K562 (cell line): Measurements from ENCODE around the gene NENF. TPM values are rescaled to one million over a fixed set of nuclear protein-coding genes. Genes with fewer than 3 reads are reported as not detected.

Experiments
- ATAC-seq: fragments of 200-7000 bp; cut with Tn5 transposase; 3 replicates; pipeline ENCODE4 v1.9.1; 2020; ENCODE audit warnings: moderate library complexity
- BruUV-seq: library from RNA; stranded (reverse); fragments of 400-500 nt; replicated peaks from 2 replicates; lab custom pipeline; 2021; lab: Mats Ljungman, UMichigan
- CTCF ChIA-PET: fragments of 300-600 bp; formaldehyde crosslinking; extraction: SDS; loops from one replicate; lab custom pipeline; 2021; ENCODE audit warnings: low intra/inter-chr PET ratio; lab: Yijun Ruan, JAX
- POLR2A ChIA-PET: fragments of 300-600, 350-650 bp; sonication (Branson Sonifier 250); formaldehyde crosslinking; extraction: SDS; loops from one replicate; lab custom pipeline; 2021; ENCODE audit warnings: antibody characterized with exemption, inconsistent platforms; lab: Yijun Ruan, JAX
- DNase-seq, 4 experiments: peaks; one replicate each; pipeline versions ENCODE4 v3.0.0 to v3.0.0-alpha.2; 2011 to 2018; ENCODE audit warnings: low spot score in 3 of 4, mixed read lengths in 3 of 4; ENCODE audit errors: extremely low read depth in 1 of 4
- FAIRE-seq: peaks from 2 replicates; lab custom pipeline; 2011; peaks lifted over from hg19 to GRCh38; lab: Jason Lieb, UNC
- H2AFZ ChIP-seq: 2 replicates; pipeline ENCODE4 v1.6.0; 2011; ENCODE audit warnings: low read depth, low read length, control low read depth, inconsistent platforms
- H3K27ac ChIP-seq: fragments of 200-600 bp; 3 replicates; pipeline ENCODE4 v1.8.0; 2011; ENCODE audit warnings: low read depth, mild to moderate bottlenecking, control low read depth, inconsistent platforms, low read length, moderate library complexity, mixed read lengths; ENCODE audit errors: extremely low read depth
- H3K27me3 ChIP-seq, 2 experiments: fragments of 300-600 bp in 1 of 2; 2 replicates in 1 of 2; 3 replicates in 1 of 2; pipeline versions ENCODE4 v1.6.0 to v1.8.0; 2011; ENCODE audit warnings: inconsistent platforms in 2 of 2, low read length in 2 of 2, mild to moderate bottlenecking in 1 of 2, mixed read lengths in 1 of 2, moderate library complexity in 1 of 2; ENCODE audit not compliant: control insufficient read depth in 2 of 2, insufficient read depth in 2 of 2
- H3K36me3 ChIP-seq: fragments of 300-600 bp; 3 replicates; pipeline ENCODE4 v1.8.0; 2011; ENCODE audit warnings: mild to moderate bottlenecking, low read length, inconsistent platforms; ENCODE audit not compliant: control insufficient read depth, insufficient read depth
- H3K4me1 ChIP-seq, 2 experiments: fragments of 200-600 bp in 1 of 2; replicated peaks in 1 of 2; 2 replicates in 1 of 2; 3 replicates in 1 of 2; pipeline versions ENCODE4 v1.5.1 to v1.8.0; 2011; ENCODE audit warnings: inconsistent platforms in 2 of 2, low read length in 2 of 2, mild to moderate bottlenecking in 1 of 2, mixed read lengths in 1 of 2, moderate library complexity in 1 of 2; ENCODE audit not compliant: control insufficient read depth in 2 of 2, insufficient read depth in 2 of 2
- H3K4me2 ChIP-seq: 2 replicates; pipeline ENCODE4 v1.6.1; 2011; ENCODE audit warnings: low read length, control low read depth, inconsistent platforms, mixed read lengths; ENCODE audit not compliant: insufficient read depth
- H3K4me3 ChIP-seq: fragments of 200-600 bp; sonication (generic), shearing (Covaris generic); 2 replicates; pipeline ENCODE4 v1.5.1; 2016; ENCODE audit warnings: control low read depth, inconsistent platforms
- H3K79me2 ChIP-seq: fragments of 200-600 bp; 3 replicates; pipeline ENCODE4 v1.8.0; 2011; ENCODE audit warnings: low read length, inconsistent platforms; ENCODE audit not compliant: control insufficient read depth, insufficient read depth
- H3K9ac ChIP-seq, 2 experiments: 2 replicates each; pipeline versions ENCODE4 v1.6.0 to v1.6.1; 2011; ENCODE audit warnings: low read depth in 2 of 2, low read length in 2 of 2, control low read depth in 1 of 2, inconsistent platforms in 1 of 2, mild to moderate bottlenecking in 1 of 2, mixed read lengths in 1 of 2; ENCODE audit not compliant: insufficient read depth in 1 of 2
- H3K9me1 ChIP-seq: one replicate; pipeline ENCODE4 v1.6.0; 2011; ENCODE audit warnings: inconsistent platforms, mild to moderate bottlenecking, low read length, moderate library complexity; ENCODE audit not compliant: control insufficient read depth, insufficient read depth
- H3K9me3 ChIP-seq: replicated peaks from 2 replicates; pipeline ENCODE4 v1.5.1; 2011; ENCODE audit warnings: low read depth, low read length, inconsistent platforms; ENCODE audit not compliant: control insufficient read depth, insufficient read depth
- H4K20me1 ChIP-seq: replicated peaks from 2 replicates; pipeline ENCODE4 v1.6.1; 2011; ENCODE audit warnings: low read length, inconsistent platforms, mixed read lengths; ENCODE audit not compliant: control insufficient read depth, insufficient read depth
- ARNT ChIP-seq, 2 experiments: fragments of 450-650 bp; IDR thresholded peaks; 2 replicates each; pipeline ENCODE4 v1.6.1; 2016; ENCODE audit warnings: mild to moderate bottlenecking in 1 of 2
- CBX3 ChIP-seq, 2 experiments: IDR thresholded peaks; 1 replicate in 1 of 2; 2 replicates in 1 of 2; pipeline ENCODE4 v1.6.1; 2012; ENCODE audit warnings: inconsistent platforms in 2 of 2, low read length in 2 of 2, borderline replicate concordance in 1 of 2, control low read depth in 1 of 2
- EGR1 ChIP-seq: fragments of 450-650 bp; conservative IDR thresholded peaks from 2 replicates; pipeline ENCODE4 v1.6.1; 2017; ENCODE audit warnings: mild to moderate bottlenecking
- ETV1 ChIP-seq: fragments of 450-650 bp; conservative IDR thresholded peaks from 2 replicates; pipeline ENCODE4 v1.6.1; 2016; ENCODE audit warnings: missing genetic modification characterization, control low read depth, low read depth, missing compliant biosample characterization
- FOXJ3 ChIP-seq: sonication (generic); formaldehyde crosslinking; IDR thresholded peaks from 2 replicates; pipeline ENCODE4 v1.4.0; 2020; ENCODE audit warnings: mild to moderate bottlenecking, missing genetic modification reagents
- HEY1 ChIP-seq: fragments of 250-450 bp; sonication (Bioruptor Pico); IDR thresholded peaks from 2 replicates; pipeline ENCODE4 v1.5.0; 2020; ENCODE audit warnings: mild to moderate bottlenecking, moderate library complexity, borderline replicate concordance
- LCOR ChIP-seq: sonication (generic); formaldehyde crosslinking; IDR thresholded peaks from 2 replicates; pipeline ENCODE4 v1.8.0; 2022; ENCODE audit warnings: mild to moderate bottlenecking, missing genetic modification reagents
- SMARCB1 ChIP-seq: IDR thresholded peaks from 2 replicates; pipeline ENCODE4 v1.6.1; 2011; ENCODE audit warnings: improper control_type of control experiment, low read depth; ENCODE audit not compliant: insufficient read length
- STAG1 ChIP-seq: sonication (generic); formaldehyde crosslinking; IDR thresholded peaks from 2 replicates; pipeline ENCODE4 v1.5.0; 2020; ENCODE audit warnings: missing genetic modification reagents, borderline replicate concordance
- TBL1XR1 ChIP-seq, 2 experiments: IDR thresholded peaks; 2 replicates each; pipeline ENCODE4 v1.6.1; 2012; ENCODE audit warnings: improper control_type of control experiment in 2 of 2, low read length in 2 of 2, mild to moderate bottlenecking in 1 of 2
- U2AF2 ChIP-seq: fragments of 200-400 bp; formaldehyde crosslinking; optimal IDR thresholded peaks from 2 replicates; pipeline ENCODE3; 2017; ENCODE audit warnings: low read depth, mild to moderate bottlenecking, low read length
- YY1 ChIP-seq, 3 experiments: IDR thresholded peaks; 2 replicates each; pipeline ENCODE4 v1.6.1; 2011; ENCODE audit warnings: low read length in 2 of 3, mild to moderate bottlenecking in 2 of 3, moderate library complexity in 2 of 3, borderline replicate concordance in 1 of 3, control low read depth in 1 of 3, low read depth in 1 of 3; ENCODE audit not compliant: insufficient read depth in 3 of 3, insufficient replicate concordance in 2 of 3, control insufficient read depth in 1 of 3, insufficient read length in 1 of 3; ENCODE audit errors: extremely low read depth in 1 of 3
- ZBED1 ChIP-seq: IDR thresholded peaks from 2 replicates; pipeline ENCODE4 v1.6.1; 2014
- ZNF232 ChIP-seq: sonication (generic); formaldehyde crosslinking; IDR thresholded peaks from 2 replicates; pipeline ENCODE4 v1.8.0; 2022; ENCODE audit warnings: mild to moderate bottlenecking, missing genetic modification reagents
- ZNF668 ChIP-seq: fragments of 250-450 bp; sonication (Bioruptor Pico); IDR thresholded peaks from 2 replicates; pipeline ENCODE4 v1.8.0; 2022; ENCODE audit warnings: mild to moderate bottlenecking, inconsistent platforms
- WGBS: fragments of 100-300 bp; shearing (Covaris generic); methylation state at CpG from one replicate; pipeline ENCODE4 v1.1.6; 2016; ENCODE audit warnings: low coverage, mixed read lengths; ENCODE audit not compliant: insufficient coverage; ENCODE audit errors: missing lambda C conversion rate; 5-methylcytosine and 5-hydroxymethylcytosine counted together
- in situ Hi-C: fragments of 300-500 bp; cut with MboI; formaldehyde crosslinking; loops from 4 replicates; pipeline ENCODE4 v1.15.0; 2018; ENCODE audit warnings: inconsistent platforms, mixed read lengths
- intact Hi-C: fragments of 100-400 bp; cut with micrococcal nuclease; formaldehyde crosslinking; loops from 2 replicates; pipeline ENCODE4 v1.14.2; 2022
- polyA plus RNA-seq, 8 experiments: library from polyadenylated mRNA; depleted of rRNA in 4 of 8; stranded (reverse) in 5 of 8; unstranded in 3 of 8; fragments of >200 nt; fragmentation: Nextera tagmentation in 2 of 8; fragmentation: Illumina TruSeq in 1 of 8; extraction: Ambion mirVana in 2 of 8; extraction: Trizol in 1 of 8; gene quantifications; 2 replicates each; pipeline versions ENCODE4 v1.2.1 to v1.2.3, GENCODE V29; 2011 to 2014; ENCODE audit warnings: inconsistent platforms in 1 of 8, missing spikeins in 1 of 8
- total RNA-seq, 7 experiments: library from RNA; depleted of rRNA in 6 of 7; stranded (reverse); fragments of >200 nt in 6 of 7; fragmentation: Illumina TruSeq in 2 of 7; extraction: Trizol in 2 of 7; gene quantifications; 2 replicates each; pipeline versions ENCODE4 v1.2.1 to v1.2.3, GENCODE V29; 2011 to 2021; ENCODE audit warnings: low replicate concordance in 1 of 7
- TF ChIP-seq, protein P1 (sequence below): sonication (generic); formaldehyde crosslinking; IDR thresholded peaks from 2 replicates; pipeline ENCODE4 v1.8.1; 2023; ENCODE audit warnings: mild to moderate bottlenecking, missing genetic modification reagents

Gene NENF
- total and polyA plus RNA-seq, 9 of the 15 experiments (the other 6 are each of a cell fraction or from before 2014, with no cell fraction given) = 6.1 to 100 (median 72.8) TPM

DNA sequence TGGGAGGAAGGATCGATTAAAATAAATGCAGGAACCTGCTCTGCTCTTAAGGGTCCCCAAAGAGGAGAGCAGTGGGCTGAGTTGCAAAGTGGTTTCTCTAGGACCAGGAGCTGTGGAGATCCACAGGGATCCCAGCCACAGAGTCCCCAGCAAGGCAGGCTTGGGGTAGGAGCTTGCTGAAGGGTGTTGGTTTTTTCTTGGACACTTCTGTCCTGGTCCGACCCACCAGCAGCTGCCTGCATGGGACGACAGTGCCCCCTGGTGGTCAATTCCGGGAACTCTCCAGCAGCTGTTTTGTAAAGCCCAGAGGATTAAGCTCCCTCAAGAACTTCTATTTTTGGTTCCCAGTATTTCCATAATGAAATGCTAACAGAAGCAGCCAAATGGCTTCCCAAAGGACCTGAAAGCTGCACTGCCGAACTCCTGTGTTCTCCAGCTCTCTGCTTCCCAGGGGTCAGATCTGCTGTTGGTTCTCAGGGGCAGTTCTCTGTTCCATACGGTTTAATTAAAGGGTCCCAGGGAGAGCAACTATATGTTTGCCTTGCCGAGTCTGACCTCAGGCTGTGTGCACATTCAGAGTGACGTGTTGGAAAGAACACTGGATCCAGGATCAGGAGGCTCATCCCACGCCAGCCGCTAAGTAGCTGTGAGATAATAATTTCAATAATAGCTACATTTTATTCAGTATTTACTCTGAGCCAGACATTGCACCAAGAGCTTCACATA is 23.2 kb downstream of the NENF start:
- 18% methylated on average over 10 of the region's 10 CpGs for WGBS
- H3K79me2 ChIP-seq = no peaks in the 10 kb centered on the region
- H3K9ac ChIP-seq = no peak overlapping the region; a peak in 1 of 4 replicates
- H4K20me1 ChIP-seq = no peaks in the 10 kb centered on the region
- no peak overlapping the region for H3K4me2 ChIP-seq
- H3K4me3 ChIP-seq = no peak overlapping the region
- peaks cover 0 to 4% of the 10 kb centered on the region in 2 experiments; a peak in 1 of 5 replicates for H3K27me3 ChIP-seq
- POLR2A ChIA-PET = interaction anchor here (0.5 to 3.2 kb wide), 17 partner anchors 8 to 775 kb away, joined by 3 to 12 read pairs (median 3); partner anchors contain the start of genes ATF3, DTL, INTS7 and NENF
- FAIRE-seq (peak; percentile 92), DNase-seq (peak; percentile 87 to 91 (median 88)), ATAC-seq (peak; percentile 87)
- in situ Hi-C loops = loop anchor here (5.0 kb wide), 1 partner anchor 384 kb away; no protein-coding TSS in a partner anchor
- no TSS peak for BruUV-seq
- intact Hi-C loops = loop anchor here (1.0 to 5.0 kb wide), 8 partner anchors 89 to 776 kb away; no protein-coding TSS in a partner anchor
- peak overlapping the region; percentile 47 for H2AFZ ChIP-seq
- no peaks in the 10 kb centered on the region for H3K36me3 ChIP-seq
- peaks cover 2% of the 10 kb centered on the region for H3K9me1 ChIP-seq
- H3K4me1 ChIP-seq = peaks cover 0 to 5% of the 10 kb centered on the region in 2 experiments; a peak in 2 of 5 replicates
- peaks cover 4% of the 10 kb centered on the region for H3K9me3 ChIP-seq
- CTCF ChIA-PET = interaction anchor here (0.5 to 3.0 kb wide), 12 partner anchors 101 to 775 kb away, joined by 3 to 45 read pairs (median 6); no protein-coding TSS in a partner anchor
- no peak overlapping the region for H3K27ac ChIP-seq
- TF ChIP-seq HEY1 (CRISPR knock-in tag) (no peak), LCOR (CRISPR knock-in tag) (0 out of 2 replicates have a peak, but pooled peaks have one; percentile 60), CBX3 (IDR thresholded peaks at IDR 0.05; ENCODE audit: borderline replicate concordance in 1 of 2, low read length in 2 of 2) (0 out of 3 replicates have a peak, but pooled peaks of 1 of the 2 experiments have one; percentile 38), ZBED1 (no peak), EGR1 (no peak), ZNF668 (CRISPR knock-in tag) (no peak), SMARCB1 (no peak), U2AF2 (no peak), TBL1XR1 (IDR thresholded peaks at IDR 0.05; ENCODE audit: low read length in 2 of 2) (peak in 1 of 2 experiments; percentile 44; a peak in 1 of 4 replicates), YY1 (IDR thresholded peaks at IDR 0.05; ENCODE audit: borderline replicate concordance in 1 of 3, control insufficient read depth in 1 of 3, extremely low read depth in 1 of 3, insufficient read depth in 3 of 3, insufficient read length in 1 of 3, insufficient replicate concordance in 2 of 3, low read depth in 1 of 3, low read length in 2 of 3) (peak in 1 of 3 experiments; percentile 32), ZNF232 (CRISPR knock-in tag) (no peak), ARNT (IDR thresholded peaks at IDR 0.05) (no peak), STAG1 (CRISPR knock-in tag) (peak; percentile 100), ETV1 (tag) (no peak), FOXJ3 (CRISPR knock-in tag) (no peak)
- TF ChIP-seq, protein P1, sequence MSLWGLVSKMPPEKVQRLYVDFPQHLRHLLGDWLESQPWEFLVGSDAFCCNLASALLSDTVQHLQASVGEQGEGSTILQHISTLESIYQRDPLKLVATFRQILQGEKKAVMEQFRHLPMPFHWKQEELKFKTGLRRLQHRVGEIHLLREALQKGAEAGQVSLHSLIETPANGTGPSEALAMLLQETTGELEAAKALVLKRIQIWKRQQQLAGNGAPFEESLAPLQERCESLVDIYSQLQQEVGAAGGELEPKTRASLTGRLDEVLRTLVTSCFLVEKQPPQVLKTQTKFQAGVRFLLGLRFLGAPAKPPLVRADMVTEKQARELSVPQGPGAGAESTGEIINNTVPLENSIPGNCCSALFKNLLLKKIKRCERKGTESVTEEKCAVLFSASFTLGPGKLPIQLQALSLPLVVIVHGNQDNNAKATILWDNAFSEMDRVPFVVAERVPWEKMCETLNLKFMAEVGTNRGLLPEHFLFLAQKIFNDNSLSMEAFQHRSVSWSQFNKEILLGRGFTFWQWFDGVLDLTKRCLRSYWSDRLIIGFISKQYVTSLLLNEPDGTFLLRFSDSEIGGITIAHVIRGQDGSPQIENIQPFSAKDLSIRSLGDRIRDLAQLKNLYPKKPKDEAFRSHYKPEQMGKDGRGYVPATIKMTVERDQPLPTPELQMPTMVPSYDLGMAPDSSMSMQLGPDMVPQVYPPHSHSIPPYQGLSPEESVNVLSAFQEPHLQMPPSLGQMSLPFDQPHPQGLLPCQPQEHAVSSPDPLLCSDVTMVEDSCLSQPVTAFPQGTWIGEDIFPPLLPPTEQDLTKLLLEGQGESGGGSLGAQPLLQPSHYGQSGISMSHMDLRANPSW (CRISPR knock-in tag) = no peak
